AML-193 (cell line): ENCODE results near the gene PRPF6.
"Not testable (repeated sequence)": the region's sequence is repeated elsewhere in the genome, so short reads cannot be mapped to it uniquely, and the experiment has no call there.

ENCODE experiments used
- DNase-seq, 2 experiments: peaks; one replicate each; lab custom pipeline; 2025; lab: John Stamatoyannopoulos, UW

The PRPF6 gene

GRCh38 chr20:64012385-64013154, 31.6 kb downstream of the PRPF6 start:
- DNase-seq, result not testable (repeated sequence)

GRCh38 chr20:64015635-64016034, 34.7 kb downstream of the PRPF6 start:
- no peak for DNase-seq

- no peak for DNase-seq
Measured at GRCh38 chr20:64021124-64021975, 40.4 kb downstream of the PRPF6 start.

- DNase-seq, result no peak
Measured at GRCh38 chr20:64022671-64023360, 41.9 kb downstream of the PRPF6 start.

- DNase-seq, result no peak
Measured at GRCh38 chr20:64023361-64024140, 42.6 kb downstream of the PRPF6 start.

GRCh38 chr20:64024141-64024990, 43.4 kb downstream of the PRPF6 start:
- no peak for DNase-seq

- no peak for DNase-seq
Measured at GRCh38 chr20:64025101-64025825, 44.3 kb downstream of the PRPF6 start.

GRCh38 chr20:64025826-64026412, 45.0 kb downstream of the PRPF6 start:
- no peak for DNase-seq

- DNase-seq, result no peak
Measured at GRCh38 chr20:64027981-64028685, 47.2 kb downstream of the PRPF6 start.

GRCh38 chr20:64029293-64030117, 48.6 kb downstream of the PRPF6 start:
- DNase-seq, result no peak

GRCh38 chr20:64030371-64031134, 49.6 kb downstream of the PRPF6 start:
- no peak for DNase-seq

GRCh38 chr20:64031822-64032314, 50.9 kb downstream of the PRPF6 start:
- no peak for DNase-seq

GRCh38 chr20:64032706-64033624, 52.0 kb downstream of the PRPF6 start:
- no peak for DNase-seq

GRCh38 chr20:64033981-64034493, 53.1 kb downstream of the PRPF6 start:
- no peak for DNase-seq

- DNase-seq, result no peak
Measured at GRCh38 chr20:64035066-64035932, 54.4 kb downstream of the PRPF6 start.
